ENCODE data around the gene CCDC137. TPM values are rescaled to one million over a fixed set of nuclear protein-coding genes. Genes with fewer than 3 reads are reported as not detected.

The CCDC137 gene
- total RNA-seq, 3 donors from 2014 or later (not counting 1 experiment from before 2014, with no cell fraction given), result 15.6 to 24.2 (median 22.1) TPM

DNA sequence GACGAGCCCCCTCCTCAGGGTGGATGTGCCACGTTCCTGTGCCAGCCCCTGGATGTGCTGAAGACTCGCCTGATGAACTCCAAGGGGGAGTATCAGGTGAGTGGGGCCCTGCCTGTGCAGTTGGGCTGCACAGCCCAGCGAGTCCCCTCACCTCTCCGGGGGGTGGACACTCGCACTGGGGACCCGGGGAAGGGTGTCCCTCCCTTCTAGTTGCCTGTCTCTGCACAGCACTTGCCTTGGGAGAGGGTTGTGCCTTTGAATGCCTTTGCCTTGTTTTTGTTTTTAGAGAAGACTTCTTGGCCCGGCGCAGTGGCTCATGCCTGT is 51.2 kb downstream of the CCDC137 start:
- TF ChIP-seq, protein P1, sequence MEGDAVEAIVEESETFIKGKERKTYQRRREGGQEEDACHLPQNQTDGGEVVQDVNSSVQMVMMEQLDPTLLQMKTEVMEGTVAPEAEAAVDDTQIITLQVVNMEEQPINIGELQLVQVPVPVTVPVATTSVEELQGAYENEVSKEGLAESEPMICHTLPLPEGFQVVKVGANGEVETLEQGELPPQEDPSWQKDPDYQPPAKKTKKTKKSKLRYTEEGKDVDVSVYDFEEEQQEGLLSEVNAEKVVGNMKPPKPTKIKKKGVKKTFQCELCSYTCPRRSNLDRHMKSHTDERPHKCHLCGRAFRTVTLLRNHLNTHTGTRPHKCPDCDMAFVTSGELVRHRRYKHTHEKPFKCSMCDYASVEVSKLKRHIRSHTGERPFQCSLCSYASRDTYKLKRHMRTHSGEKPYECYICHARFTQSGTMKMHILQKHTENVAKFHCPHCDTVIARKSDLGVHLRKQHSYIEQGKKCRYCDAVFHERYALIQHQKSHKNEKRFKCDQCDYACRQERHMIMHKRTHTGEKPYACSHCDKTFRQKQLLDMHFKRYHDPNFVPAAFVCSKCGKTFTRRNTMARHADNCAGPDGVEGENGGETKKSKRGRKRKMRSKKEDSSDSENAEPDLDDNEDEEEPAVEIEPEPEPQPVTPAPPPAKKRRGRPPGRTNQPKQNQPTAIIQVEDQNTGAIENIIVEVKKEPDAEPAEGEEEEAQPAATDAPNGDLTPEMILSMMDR (IDR thresholded peaks at IDR 0.05), result no peak
- Histone ChIP-seq H3K9me3 (ENCODE audit: control insufficient read depth, insufficient read depth, low read length) (no peaks in the 10 kb centered on the region), H3K36me3 (ENCODE audit: control insufficient read depth, insufficient read depth, low read length) (no peaks in the 10 kb centered on the region), H3K27ac (ENCODE audit: low read length) (no peak overlapping the region), H3K4me1 (ENCODE audit: control insufficient read depth, insufficient read depth, low read length) (peaks cover 8% of the 10 kb centered on the region), H3K27me3 (ENCODE audit: control insufficient read depth, insufficient read depth, low read length) (no peaks in the 10 kb centered on the region), H3K4me3 (ENCODE audit: low read length) (no peak overlapping the region)
- Mint-ChIP-seq H3K4me1 (peaks cover 5 to 10% of the 10 kb centered on the region in 2 donors), H3K9me3 (no peaks in the 10 kb centered on the region), H3K27me3 (ENCODE audit: low read depth in 2 of 2) (no peaks in the 10 kb centered on the region), H3K4me3 (no peak overlapping the region), H3K27ac (no peak overlapping the region), H3K36me3 (no peaks in the 10 kb centered on the region)
- no peak for DNase-seq
- intact Hi-C loops (cut with micrococcal nuclease), result no loop called here
- WGBS (ENCODE audit: insufficient coverage), result 94% methylated on average over 9 of the region's 9 CpGs
- ATAC-seq, result no peak

GRCh38 chr17:81719410-81720266 is 53.1 kb downstream of the CCDC137 start:
- peaks cover 0 to 7% of the 10 kb centered on the region in 2 donors for H3K27me3 Mint-ChIP-seq (ENCODE audit: low read depth in 2 of 2)
- no peak overlapping the region for H3K4me3 Mint-ChIP-seq
- H3K36me3 Mint-ChIP-seq, result no peaks in the 10 kb centered on the region
- H3K4me1 ChIP-seq (ENCODE audit: control insufficient read depth, insufficient read depth, low read length), result no peaks in the 10 kb centered on the region
- H3K4me3 ChIP-seq (ENCODE audit: low read length), result no peak overlapping the region
- TF ChIP-seq, protein P1 (IDR thresholded peaks at IDR 0.05), result no peak
- ATAC-seq (no peak), DNase-seq (no peak)
- H3K9me3 ChIP-seq (ENCODE audit: control insufficient read depth, insufficient read depth, low read length), result no peaks in the 10 kb centered on the region
- H3K4me1 Mint-ChIP-seq, result no peaks in the 10 kb centered on the region
- intact Hi-C loops (cut with micrococcal nuclease), result no loop called here
- H3K36me3 ChIP-seq (ENCODE audit: control insufficient read depth, insufficient read depth, low read length), result no peaks in the 10 kb centered on the region
- no peak overlapping the region for H3K27ac Mint-ChIP-seq
- no peaks in the 10 kb centered on the region for H3K27me3 ChIP-seq (ENCODE audit: control insufficient read depth, insufficient read depth, low read length)
- no peak overlapping the region for H3K27ac ChIP-seq (ENCODE audit: low read length)
- WGBS (ENCODE audit: insufficient coverage), result 88% methylated on average over 30 of the region's 33 CpGs
- no peaks in the 10 kb centered on the region for H3K9me3 Mint-ChIP-seq

DNA sequence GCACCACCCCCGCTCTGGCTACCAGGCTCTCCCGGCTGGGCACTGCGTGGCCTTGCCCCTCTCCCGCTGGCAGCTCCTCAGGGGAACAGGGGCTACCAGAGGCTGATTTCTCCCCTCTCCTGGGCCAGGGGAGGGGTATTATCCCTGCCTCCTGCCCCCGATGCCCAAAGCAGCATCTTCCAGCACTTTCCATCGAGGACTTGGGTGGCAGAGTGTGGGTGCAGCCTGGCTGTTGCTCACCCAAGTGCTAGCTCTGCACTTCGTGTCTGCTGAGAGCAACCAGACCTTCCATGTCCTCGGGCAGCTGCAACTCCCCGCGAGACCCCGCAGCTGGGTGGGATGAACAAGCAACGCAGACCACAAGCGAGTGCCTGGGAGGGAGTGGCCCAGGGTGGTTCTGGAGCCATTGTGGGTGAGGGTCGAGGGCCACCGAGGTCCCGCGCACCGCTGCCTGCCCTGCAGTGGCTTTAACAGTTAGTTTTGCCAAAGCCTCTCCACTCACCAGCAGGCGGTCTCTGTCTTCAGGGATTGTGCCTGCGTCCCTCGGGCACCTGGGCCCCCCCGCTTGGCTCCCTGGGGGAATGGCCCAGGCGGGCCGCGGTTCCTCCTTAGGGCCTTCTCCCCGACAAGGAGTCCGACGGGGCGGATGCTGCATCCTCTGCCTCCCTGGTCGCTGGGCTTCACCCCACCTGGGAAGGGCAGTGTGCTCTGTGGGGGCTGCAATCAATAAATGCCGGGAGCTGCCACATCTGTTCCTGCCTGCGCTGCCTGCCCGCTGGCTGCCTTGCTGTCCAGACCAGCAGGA is 53.9 kb downstream of the CCDC137 start:
- Mint-ChIP-seq H3K36me3 (no peaks in the 10 kb centered on the region), H3K27ac (no peak overlapping the region)

More for the DNA sequence above, 53.9 kb downstream of the CCDC137 start:
- no peak overlapping the region for H3K4me3 ChIP-seq (ENCODE audit: low read length)
- 91% methylated on average over 33 of the region's 33 CpGs for WGBS (ENCODE audit: insufficient coverage)
- no peaks in the 10 kb centered on the region for H3K4me1 ChIP-seq (ENCODE audit: control insufficient read depth, insufficient read depth, low read length)
- no peaks in the 10 kb centered on the region for H3K9me3 ChIP-seq (ENCODE audit: control insufficient read depth, insufficient read depth, low read length)
- peaks cover 0 to 7% of the 10 kb centered on the region in 2 donors for H3K27me3 Mint-ChIP-seq (ENCODE audit: low read depth in 2 of 2)
- H3K27ac ChIP-seq (ENCODE audit: low read length), result no peak overlapping the region
- no peaks in the 10 kb centered on the region for H3K9me3 Mint-ChIP-seq
- no peaks in the 10 kb centered on the region for H3K27me3 ChIP-seq (ENCODE audit: control insufficient read depth, insufficient read depth, low read length)
- no peaks in the 10 kb centered on the region for H3K36me3 ChIP-seq (ENCODE audit: control insufficient read depth, insufficient read depth, low read length)
- DNase-seq (no peak), ATAC-seq (no peak)
- H3K4me1 Mint-ChIP-seq, result no peaks in the 10 kb centered on the region
- TF ChIP-seq, protein P1 (IDR thresholded peaks at IDR 0.05), result no peak
- H3K4me3 Mint-ChIP-seq, result no peak overlapping the region
- intact Hi-C loops (cut with micrococcal nuclease), result no loop called here

Data from natural killer cell (primary cell).